K562 (cell line): ENCODE results near the gene NR2C2AP. TPM values are rescaled to one million over a fixed set of nuclear protein-coding genes. Genes with fewer than 3 reads are reported as not detected.
A peak's percentile ranks its signal among the peaks of the same experiment; 100 is the strongest.

Source experiments
- ADNP ChIP-seq: fragments of 200-800 bp; sonication (Bioruptor generic); IDR thresholded peaks from 2 replicates; pipeline ENCODE4 v1.6.1; 2016; ENCODE audit warnings: missing genetic modification characterization, missing compliant biosample characterization
- ARNT ChIP-seq, 2 experiments: fragments of 450-650 bp; IDR thresholded peaks; 2 replicates each; pipeline ENCODE4 v1.6.1; 2016; ENCODE audit warnings: mild to moderate bottlenecking in 1 of 2
- CXXC5 ChIP-seq: fragments of 250-450 bp; sonication (Bioruptor Pico); IDR thresholded peaks from 2 replicates; pipeline ENCODE4 v1.8.0; 2022; ENCODE audit warnings: inconsistent platforms, mild to moderate bottlenecking, moderate library complexity
- DPF2 ChIP-seq: fragments of 450-650 bp; IDR thresholded peaks from 2 replicates; pipeline ENCODE4 v1.6.1; 2016
- EGR1 ChIP-seq: fragments of 450-650 bp; conservative IDR thresholded peaks from 2 replicates; pipeline ENCODE4 v1.6.1; 2017; ENCODE audit warnings: mild to moderate bottlenecking
- FOXP1 ChIP-seq: sonication (generic); formaldehyde crosslinking; IDR thresholded peaks from 2 replicates; pipeline ENCODE4 v1.8.0; 2022; ENCODE audit warnings: mild to moderate bottlenecking, missing genetic modification reagents
- GTF2F1 ChIP-seq: IDR thresholded peaks from 2 replicates; pipeline ENCODE4 v1.6.1; 2011; ENCODE audit warnings: low read depth, low read length, improper control_type of control experiment
- HCFC1 ChIP-seq: IDR thresholded peaks from 2 replicates; pipeline ENCODE4 v1.6.1; 2012; ENCODE audit warnings: low read depth, low read length, improper control_type of control experiment
- HDAC1 ChIP-seq, 2 experiments: fragments of 450-650 bp; IDR thresholded peaks; 2 replicates each; pipeline ENCODE4 v1.6.1; 2016 to 2017; ENCODE audit warnings: inconsistent platforms in 1 of 2, mild to moderate bottlenecking in 1 of 2, moderate library complexity in 1 of 2
- HNRNPLL ChIP-seq: fragments of 200-400 bp; formaldehyde crosslinking; IDR thresholded peaks from 2 replicates; pipeline ENCODE4 v1.6.1; 2017; ENCODE audit warnings: low read length, low read depth, mild to moderate bottlenecking; ENCODE audit not compliant: poor library complexity, severe bottlenecking
- KLF1 ChIP-seq: fragments of 450-650 bp; IDR thresholded peaks from 2 replicates; pipeline ENCODE4 v1.6.1; 2016; ENCODE audit warnings: missing genetic modification characterization, missing compliant biosample characterization
- L3MBTL2 ChIP-seq: fragments of 450-650 bp; IDR thresholded peaks from 2 replicates; pipeline ENCODE4 v1.6.1; 2016; ENCODE audit warnings: mild to moderate bottlenecking, moderate library complexity
- MECOM ChIP-seq: fragments of 250-450 bp; sonication (Bioruptor Pico); IDR thresholded peaks from 2 replicates; pipeline ENCODE4 v1.8.0; 2022; ENCODE audit warnings: inconsistent platforms
- MEF2D ChIP-seq: conservative IDR thresholded peaks from 2 replicates; pipeline ENCODE4 v1.6.1; 2016; ENCODE audit warnings: low read depth, missing genetic modification characterization, missing compliant biosample characterization
- PHF20 ChIP-seq: fragments of 450-650 bp; IDR thresholded peaks from 2 replicates; pipeline ENCODE4 v1.6.1; 2018; ENCODE audit not compliant: partially characterized antibody
- ZSCAN29 ChIP-seq: fragments of 450-650 bp; IDR thresholded peaks from 2 replicates; pipeline ENCODE4 v1.6.1; 2017
- polyA plus RNA-seq, 8 experiments: library from polyadenylated mRNA; depleted of rRNA in 4 of 8; stranded (reverse) in 5 of 8; unstranded in 3 of 8; fragments of >200 nt; fragmentation: Nextera tagmentation in 2 of 8; fragmentation: Illumina TruSeq in 1 of 8; extraction: Ambion mirVana in 2 of 8; extraction: Trizol in 1 of 8; gene quantifications; 2 replicates each; pipeline versions ENCODE4 v1.2.1 to v1.2.3, GENCODE V29; 2011 to 2014; ENCODE audit warnings: inconsistent platforms in 1 of 8, missing spikeins in 1 of 8
- total RNA-seq, 7 experiments: library from RNA; depleted of rRNA in 6 of 7; stranded (reverse); fragments of >200 nt in 6 of 7; fragmentation: Illumina TruSeq in 2 of 7; extraction: Trizol in 2 of 7; gene quantifications; 2 replicates each; pipeline versions ENCODE4 v1.2.1 to v1.2.3, GENCODE V29; 2011 to 2021; ENCODE audit warnings: low replicate concordance in 1 of 7
- TF ChIP-seq, protein P1 (sequence below): fragments of 450-650 bp; IDR thresholded peaks from 2 replicates; pipeline ENCODE4 v1.6.1; 2016; ENCODE audit warnings: antibody characterized with exemption
- TF ChIP-seq, protein P2 (sequence below): fragments of 450-650 bp; formaldehyde crosslinking; IDR thresholded peaks from 2 replicates; pipeline ENCODE4 v1.4.0; 2020; ENCODE audit warnings: mild to moderate bottlenecking, mixed read lengths
- TF ChIP-seq, protein P3 (sequence below): sonication (generic); formaldehyde crosslinking; IDR thresholded peaks from 2 replicates; pipeline ENCODE4 v1.8.0; 2022; ENCODE audit warnings: mild to moderate bottlenecking, missing genetic modification reagents
- TF ChIP-seq, protein P4 (sequence below): sonication (generic); formaldehyde crosslinking; IDR thresholded peaks from 2 replicates; pipeline ENCODE4 v1.8.0; 2022; ENCODE audit warnings: missing genetic modification reagents, mild to moderate bottlenecking, moderate library complexity, borderline replicate concordance

Gene NR2C2AP
- total and polyA plus RNA-seq, 9 of the 15 experiments (the other 6 are each of a cell fraction or from before 2014, with no cell fraction given) = 23.7 to 77.4 (median 32.4) TPM

DNA sequence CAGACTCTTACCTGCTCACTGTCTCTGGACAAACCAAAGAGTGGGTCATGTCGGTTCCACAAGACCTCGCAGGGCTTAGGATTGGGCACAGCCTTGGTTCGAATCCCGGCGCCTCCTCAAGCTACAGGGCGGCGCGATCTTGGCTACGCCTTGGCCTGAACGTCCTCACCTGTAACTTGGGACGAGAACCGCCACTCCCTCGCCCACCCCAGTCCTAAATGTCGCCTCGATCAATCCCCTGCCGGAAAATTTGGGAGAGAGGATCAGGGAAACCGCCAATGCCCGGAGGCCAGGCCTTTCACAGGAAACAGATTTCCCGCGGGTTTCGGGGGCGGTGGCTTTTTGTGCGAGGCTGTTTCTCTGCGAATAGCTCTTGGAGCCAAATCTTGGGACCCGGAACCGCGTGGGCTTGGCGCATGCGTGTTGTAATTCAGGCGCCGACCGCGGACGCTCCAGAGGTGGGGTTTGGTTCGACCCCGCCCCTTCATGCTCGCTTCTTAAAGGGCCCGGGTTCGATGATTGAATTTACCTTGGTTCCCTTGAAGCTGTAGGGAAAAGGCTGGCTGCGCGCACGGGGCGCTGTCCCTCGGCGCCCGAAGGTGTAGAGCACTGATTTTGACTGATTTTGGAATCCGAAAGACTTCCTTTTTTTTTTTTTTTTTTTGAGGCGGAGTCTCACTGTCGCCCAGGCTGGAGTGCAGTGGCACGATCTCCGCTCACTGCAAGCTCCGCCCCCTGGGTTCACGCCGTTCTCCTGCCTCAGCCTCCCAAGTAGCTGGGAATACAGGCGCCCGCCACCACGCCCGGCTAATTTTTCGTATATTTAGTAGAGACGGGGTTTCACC lies at the start of gene NR2C2AP (continued):
- TF ChIP-seq HDAC1 (IDR thresholded peaks at IDR 0.05) (peak in 1 of 2 experiments; percentile 87; a peak in 2 of 4 replicates), EGR1 (peak; percentile 63), L3MBTL2 (peak; percentile 92), ZSCAN29 (no peak), FOXP1 (CRISPR knock-in tag) (0 out of 2 replicates have a peak, but pooled peaks have one; percentile 33), PHF20 (peak; percentile 37), MEF2D (tag) (no peak), ADNP (tag) (peak; percentile 47; the same call in 1 of the 2 replicates), ARNT (IDR thresholded peaks at IDR 0.05) (0 out of 4 replicates have a peak, but pooled peaks of 1 of the 2 experiments have one; percentile 22), MECOM (CRISPR knock-in tag) (no peak), DPF2 (0 out of 2 replicates have a peak, but pooled peaks have one; percentile 30), HNRNPLL (peak; percentile 43), KLF1 (0 out of 2 replicates have a peak, but pooled peaks have one; percentile 26), CXXC5 (CRISPR knock-in tag) (peak; percentile 78), GTF2F1 (0 out of 2 replicates have a peak, but pooled peaks have one; percentile 20), HCFC1 (0 out of 2 replicates have a peak, but pooled peaks have one; percentile 25)
- TF ChIP-seq, protein P1, sequence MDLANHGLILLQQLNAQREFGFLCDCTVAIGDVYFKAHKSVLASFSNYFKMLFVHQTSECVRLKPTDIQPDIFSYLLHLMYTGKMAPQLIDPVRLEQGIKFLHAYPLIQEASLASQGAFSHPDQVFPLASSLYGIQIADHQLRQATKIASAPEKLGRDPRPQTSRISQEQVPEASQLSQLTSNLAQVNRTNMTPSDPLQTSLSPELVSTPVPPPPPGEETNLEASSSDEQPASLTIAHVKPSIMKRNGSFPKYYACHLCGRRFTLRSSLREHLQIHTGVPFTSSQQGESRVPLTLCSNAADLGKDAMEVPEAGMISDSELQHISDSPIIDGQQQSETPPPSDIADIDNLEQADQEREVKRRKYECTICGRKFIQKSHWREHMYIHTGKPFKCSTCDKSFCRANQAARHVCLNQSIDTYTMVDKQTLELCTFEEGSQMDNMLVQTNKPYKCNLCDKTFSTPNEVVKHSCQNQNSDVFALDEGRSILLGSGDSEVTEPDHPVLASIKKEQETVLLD = 0 out of 2 replicates have a peak, but pooled peaks have one; percentile 47
- TF ChIP-seq, protein P2, sequence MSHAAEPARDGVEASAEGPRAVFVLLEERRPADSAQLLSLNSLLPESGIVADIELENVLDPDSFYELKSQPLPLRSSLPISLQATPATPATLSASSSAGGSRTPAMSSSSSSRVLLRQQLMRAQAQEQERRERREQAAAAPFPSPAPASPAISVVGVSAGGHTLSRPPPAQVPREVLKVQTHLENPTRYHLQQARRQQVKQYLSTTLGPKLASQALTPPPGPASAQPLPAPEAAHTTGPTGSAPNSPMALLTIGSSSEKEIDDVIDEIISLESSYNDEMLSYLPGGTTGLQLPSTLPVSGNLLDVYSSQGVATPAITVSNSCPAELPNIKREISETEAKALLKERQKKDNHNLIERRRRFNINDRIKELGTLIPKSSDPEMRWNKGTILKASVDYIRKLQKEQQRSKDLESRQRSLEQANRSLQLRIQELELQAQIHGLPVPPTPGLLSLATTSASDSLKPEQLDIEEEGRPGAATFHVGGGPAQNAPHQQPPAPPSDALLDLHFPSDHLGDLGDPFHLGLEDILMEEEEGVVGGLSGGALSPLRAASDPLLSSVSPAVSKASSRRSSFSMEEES (CRISPR knock-in tag) = no peak
- TF ChIP-seq, protein P3, sequence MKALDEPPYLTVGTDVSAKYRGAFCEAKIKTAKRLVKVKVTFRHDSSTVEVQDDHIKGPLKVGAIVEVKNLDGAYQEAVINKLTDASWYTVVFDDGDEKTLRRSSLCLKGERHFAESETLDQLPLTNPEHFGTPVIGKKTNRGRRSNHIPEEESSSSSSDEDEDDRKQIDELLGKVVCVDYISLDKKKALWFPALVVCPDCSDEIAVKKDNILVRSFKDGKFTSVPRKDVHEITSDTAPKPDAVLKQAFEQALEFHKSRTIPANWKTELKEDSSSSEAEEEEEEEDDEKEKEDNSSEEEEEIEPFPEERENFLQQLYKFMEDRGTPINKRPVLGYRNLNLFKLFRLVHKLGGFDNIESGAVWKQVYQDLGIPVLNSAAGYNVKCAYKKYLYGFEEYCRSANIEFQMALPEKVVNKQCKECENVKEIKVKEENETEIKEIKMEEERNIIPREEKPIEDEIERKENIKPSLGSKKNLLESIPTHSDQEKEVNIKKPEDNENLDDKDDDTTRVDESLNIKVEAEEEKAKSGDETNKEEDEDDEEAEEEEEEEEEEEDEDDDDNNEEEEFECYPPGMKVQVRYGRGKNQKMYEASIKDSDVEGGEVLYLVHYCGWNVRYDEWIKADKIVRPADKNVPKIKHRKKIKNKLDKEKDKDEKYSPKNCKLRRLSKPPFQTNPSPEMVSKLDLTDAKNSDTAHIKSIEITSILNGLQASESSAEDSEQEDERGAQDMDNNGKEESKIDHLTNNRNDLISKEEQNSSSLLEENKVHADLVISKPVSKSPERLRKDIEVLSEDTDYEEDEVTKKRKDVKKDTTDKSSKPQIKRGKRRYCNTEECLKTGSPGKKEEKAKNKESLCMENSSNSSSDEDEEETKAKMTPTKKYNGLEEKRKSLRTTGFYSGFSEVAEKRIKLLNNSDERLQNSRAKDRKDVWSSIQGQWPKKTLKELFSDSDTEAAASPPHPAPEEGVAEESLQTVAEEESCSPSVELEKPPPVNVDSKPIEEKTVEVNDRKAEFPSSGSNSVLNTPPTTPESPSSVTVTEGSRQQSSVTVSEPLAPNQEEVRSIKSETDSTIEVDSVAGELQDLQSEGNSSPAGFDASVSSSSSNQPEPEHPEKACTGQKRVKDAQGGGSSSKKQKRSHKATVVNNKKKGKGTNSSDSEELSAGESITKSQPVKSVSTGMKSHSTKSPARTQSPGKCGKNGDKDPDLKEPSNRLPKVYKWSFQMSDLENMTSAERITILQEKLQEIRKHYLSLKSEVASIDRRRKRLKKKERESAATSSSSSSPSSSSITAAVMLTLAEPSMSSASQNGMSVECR = peak; percentile 51; the same call in 1 of the 2 replicates
- TF ChIP-seq, protein P4, sequence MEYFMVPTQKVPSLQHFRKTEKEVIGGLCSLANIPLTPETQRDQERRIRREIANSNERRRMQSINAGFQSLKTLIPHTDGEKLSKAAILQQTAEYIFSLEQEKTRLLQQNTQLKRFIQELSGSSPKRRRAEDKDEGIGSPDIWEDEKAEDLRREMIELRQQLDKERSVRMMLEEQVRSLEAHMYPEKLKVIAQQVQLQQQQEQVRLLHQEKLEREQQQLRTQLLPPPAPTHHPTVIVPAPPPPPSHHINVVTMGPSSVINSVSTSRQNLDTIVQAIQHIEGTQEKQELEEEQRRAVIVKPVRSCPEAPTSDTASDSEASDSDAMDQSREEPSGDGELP (CRISPR knock-in tag) = peak; percentile 44; the same call in 1 of the 2 replicates
